B cell (primary cell): ENCODE measurements around the gene WARS2. TPM values are rescaled to one million over a fixed set of nuclear protein-coding genes. Genes with fewer than 3 reads are reported as not detected.

ENCODE experiments used
- ATAC-seq: fragments of 200-7000 bp; cut with Tn5 transposase; one replicate; pipeline ENCODE4 v1.10.0; 2021; ENCODE audit warnings: low read depth, mild to moderate bottlenecking, moderate number of reproducible peaks, moderate library complexity
- CTCF ChIA-PET: fragments of 350-600 bp; sonication (Branson Sonifier 250); formaldehyde crosslinking; loops from one replicate; lab custom pipeline; 2021; ENCODE audit warnings: antibody characterized with exemption, inconsistent platforms; lab: Charles Lee
- POLR2A ChIA-PET: fragments of 350-600 bp; sonication (Branson Sonifier 250); formaldehyde crosslinking; loops from one replicate; lab custom pipeline; 2021; ENCODE audit warnings: antibody characterized with exemption; lab: Charles Lee
- DNase-seq: peaks from one replicate; pipeline ENCODE4 v3.0.0; 2013
- H2AFZ ChIP-seq: 2 replicates; pipeline ENCODE4 v1.6.1; 2012; ENCODE audit warnings: mild to moderate bottlenecking, low read depth, low read length; ENCODE audit not compliant: insufficient read depth, poor library complexity, severe bottlenecking
- H3K27ac ChIP-seq, 2 donors: 1 replicate in 1 of 2; 2 replicates in 1 of 2; pipeline ENCODE4 v1.5.1; 2012 to 2013; ENCODE audit warnings: low read length in 2 of 2, mild to moderate bottlenecking in 2 of 2, moderate library complexity in 1 of 2
- H3K27me3 ChIP-seq, 4 experiments: fragments of 200-600 bp in 1 of 4; sonication (generic) in 1 of 4; replicated peaks in 1 of 4; 1 replicate in 2 of 4; 2 replicates in 2 of 4; pipeline versions ENCODE4 v1.6.1 to v1.7.0; 2013 to 2016; ENCODE audit warnings: low read length in 3 of 4, mild to moderate bottlenecking in 2 of 4, mixed read lengths in 1 of 4, moderate library complexity in 1 of 4; ENCODE audit not compliant: insufficient read depth in 4 of 4, control insufficient read depth in 3 of 4; ENCODE audit errors: control extremely low read depth in 1 of 4
- H3K36me3 ChIP-seq, 2 experiments: replicated peaks in 1 of 2; 1 replicate in 1 of 2; 2 replicates in 1 of 2; pipeline versions ENCODE4 v1.6.1 to v1.7.1; 2013; ENCODE audit warnings: low read length in 1 of 2; ENCODE audit not compliant: insufficient read depth in 2 of 2, control insufficient read depth in 1 of 2; ENCODE audit errors: control extremely low read depth in 1 of 2, extremely low read depth in 1 of 2
- H3K4me1 ChIP-seq, 2 donors: fragments of 200-600 bp in 1 of 2; sonication (generic) in 1 of 2; 1 replicate in 1 of 2; 2 replicates in 1 of 2; pipeline versions ENCODE4 v1.5.1 to v1.6.1; 2013 to 2017; ENCODE audit warnings: low read length in 2 of 2; ENCODE audit not compliant: control insufficient read depth in 2 of 2, insufficient read depth in 2 of 2
- H3K4me2 ChIP-seq: replicated peaks from 2 replicates; pipeline ENCODE3; 2012; ENCODE audit warnings: mild to moderate bottlenecking, low read depth, low read length; ENCODE audit not compliant: poor library complexity, severe bottlenecking
- H3K4me3 ChIP-seq, 5 experiments: fragments of 200-600 bp in 1 of 5; sonication (generic) in 1 of 5; 1 replicate in 3 of 5; 2 replicates in 2 of 5; pipeline versions ENCODE4 v1.5.1 to v1.7.0; 2011 to 2016; ENCODE audit warnings: low read length in 4 of 5, mild to moderate bottlenecking in 4 of 5, low read depth in 2 of 5, control low read depth in 1 of 5, moderate library complexity in 1 of 5; ENCODE audit not compliant: insufficient read depth in 1 of 5; ENCODE audit errors: control extremely low read depth in 1 of 5, extremely low read depth in 1 of 5
- H3K79me2 ChIP-seq: fragments of 200-600 bp; sonication (generic); one replicate; pipeline ENCODE4 v1.6.0; 2016; ENCODE audit warnings: low read length; ENCODE audit not compliant: control insufficient read depth, insufficient read depth
- H3K9ac ChIP-seq: fragments of 200-600 bp; sonication (generic); 2 replicates; pipeline ENCODE4 v1.6.1; 2017; ENCODE audit warnings: mild to moderate bottlenecking, low read length, moderate library complexity
- H3K9me3 ChIP-seq, 3 donors: one replicate each; pipeline versions ENCODE4 v1.6.1 to v1.7.1; 2013; ENCODE audit warnings: low read length in 2 of 3; ENCODE audit not compliant: control insufficient read depth in 2 of 3, insufficient read depth in 1 of 3; ENCODE audit errors: control extremely low read depth in 1 of 3
- H4K20me1 ChIP-seq: 2 replicates; pipeline ENCODE4 v1.6.0; 2012; ENCODE audit warnings: mild to moderate bottlenecking, low read length; ENCODE audit not compliant: insufficient read depth, control insufficient read depth, poor library complexity, severe bottlenecking
- H3K27ac Mint-ChIP-seq: one replicate; pipeline ENCODE4 v1.8.0; 2021; ENCODE audit warnings: mixed read lengths
- H3K27me3 Mint-ChIP-seq: one replicate; pipeline ENCODE4 v1.8.0; 2021; ENCODE audit warnings: mixed read lengths
- H3K4me1 Mint-ChIP-seq: one replicate; pipeline ENCODE4 v1.8.0; 2021; ENCODE audit warnings: mixed read lengths
- H3K4me3 Mint-ChIP-seq: one replicate; pipeline ENCODE4 v1.8.0; 2021; ENCODE audit warnings: mixed read lengths
- H3K9me3 Mint-ChIP-seq: one replicate; pipeline ENCODE4 v1.8.0; 2022; ENCODE audit warnings: mixed read lengths; ENCODE audit not compliant: insufficient read depth
- CTCF ChIP-seq: fragments of 200-600 bp; IDR thresholded peaks from one replicate; pipeline ENCODE4 v1.8.0; 2022; ENCODE audit warnings: antibody characterized with exemption, mild to moderate bottlenecking
- EZH2 ChIP-seq: IDR thresholded peaks from 2 replicates; pipeline ENCODE4 v1.6.1; 2012; ENCODE audit warnings: borderline replicate concordance, low read depth, mild to moderate bottlenecking, moderate library complexity, low read length; ENCODE audit not compliant: insufficient read depth, poor library complexity, severe bottlenecking
- WGBS: methylation state at CpG from one replicate; pipeline ENCODE4 v1.1.5; 2013; ENCODE audit warnings: missing lambda C conversion rate; ENCODE audit not compliant: insufficient coverage; 5-methylcytosine and 5-hydroxymethylcytosine counted together
- intact Hi-C: fragments of 100-400 bp; cut with micrococcal nuclease; formaldehyde crosslinking; loops from one replicate; pipeline ENCODE4 v1.10.0; 2022
- polyA plus RNA-seq: library from polyadenylated mRNA; depleted of rRNA; stranded (reverse); fragments of >200 nt; gene quantifications from 2 replicates; pipeline ENCODE4 v1.2.3, GENCODE V29; 2012
- total RNA-seq, 2 donors: library from RNA; stranded (reverse); fragments of 120-200 nt in 1 of 2; gene quantifications; 1 replicate in 1 of 2; 2 replicates in 1 of 2; pipeline versions ENCODE4 v1.2.3 to v1.2.4, GENCODE V29; 2013 to 2022

Gene WARS2
- total and polyA plus RNA-seq, 2 donors (not counting 1 experiment from before 2014, with no cell fraction given) = 4.2 to 14.3 TPM

- no peak overlapping the region for H3K27ac ChIP-seq
- peaks cover 0 to 1% (median 0%) of the 10 kb centered on the region in 3 donors for H3K9me3 ChIP-seq
- Mint-ChIP-seq H3K4me1 (peaks cover 5% of the 10 kb centered on the region), H3K4me3 (no peak overlapping the region), H3K27ac (no peak overlapping the region), H3K27me3 (no peaks in the 10 kb centered on the region), H3K9me3 (no peaks in the 10 kb centered on the region)
- WGBS = 95% methylated on average over 4 of the region's 7 CpGs
- no peaks in the 10 kb centered on the region for H3K36me3 ChIP-seq
- no peaks in the 10 kb centered on the region for H3K79me2 ChIP-seq
- DNase-seq (no peak), ATAC-seq (no peak)
- no peak overlapping the region for H3K9ac ChIP-seq
- H3K4me2 ChIP-seq = no peak overlapping the region
- intact Hi-C loops = no loop called here
- no peak overlapping the region for H2AFZ ChIP-seq
- H3K4me1 ChIP-seq = no peaks in the 10 kb centered on the region
- peaks cover 3% of the 10 kb centered on the region for H4K20me1 ChIP-seq
- H3K27me3 ChIP-seq = no peaks in the 10 kb centered on the region
- CTCF ChIA-PET = interaction anchor here (0.6 kb wide), 1 partner anchor 1342 kb away, joined by 3 read pairs; no protein-coding TSS in a partner anchor
- no peak for TF ChIP-seq CTCF
- no peak for TF ChIP-seq EZH2
- no peak overlapping the region for H3K4me3 ChIP-seq
- POLR2A ChIA-PET = no interaction called here
These were observed 38.4 kb downstream of the WARS2 start for GRCh38 chr1:119102051-119102450.

- Histone ChIP-seq H4K20me1 (peaks cover 3% of the 10 kb centered on the region), H3K36me3 (no peaks in the 10 kb centered on the region), H3K9me3 (peaks cover 0 to 1% (median 0%) of the 10 kb centered on the region in 3 donors), H3K9ac (no peak overlapping the region), H3K4me3 (no peak overlapping the region), H3K79me2 (no peaks in the 10 kb centered on the region), H3K27me3 (no peaks in the 10 kb centered on the region), H3K27ac (no peak overlapping the region), H3K4me1 (no peaks in the 10 kb centered on the region), H2AFZ (no peak overlapping the region), H3K4me2 (no peak overlapping the region)
- CTCF ChIA-PET = interaction anchor here (0.6 kb wide), 1 partner anchor 1342 kb away, joined by 3 read pairs; no protein-coding TSS in a partner anchor
- Mint-ChIP-seq H3K4me3 (no peak overlapping the region), H3K27ac (no peak overlapping the region), H3K4me1 (peaks cover 5% of the 10 kb centered on the region), H3K9me3 (no peaks in the 10 kb centered on the region), H3K27me3 (no peaks in the 10 kb centered on the region)
- POLR2A ChIA-PET = no interaction called here
- 100% methylated on average over 1 of the region's 1 CpG for WGBS
- ATAC-seq (no peak), DNase-seq (no peak)
- intact Hi-C loops = no loop called here
- TF ChIP-seq CTCF = no peak
- no peak for TF ChIP-seq EZH2
These were observed 38.9 kb downstream of the WARS2 start for GRCh38 chr1:119101563-119101962.
